Ishikawa (cell line): ENCODE data around the gene NME3.

ENCODE experiments used
- CEBPB ChIP-seq: IDR thresholded peaks from 2 replicates; pipeline ENCODE4 v1.6.1; 2012
- EP300 ChIP-seq: IDR thresholded peaks from 2 replicates; pipeline ENCODE4 v1.6.1; 2012; ENCODE audit warnings: borderline replicate concordance
- FOXM1 ChIP-seq: IDR thresholded peaks from 2 replicates; pipeline ENCODE4 v1.6.1; 2012; ENCODE audit warnings: low read depth, borderline replicate concordance
- MAX ChIP-seq: IDR thresholded peaks from 2 replicates; pipeline ENCODE4 v1.6.1; 2012
- NFIC ChIP-seq: IDR thresholded peaks from 2 replicates; pipeline ENCODE4 v1.6.1; 2012
- RAD21 ChIP-seq: IDR thresholded peaks from 2 replicates; pipeline ENCODE4 v1.6.1; 2012; ENCODE audit warnings: low read depth
- REST ChIP-seq: IDR thresholded peaks from 2 replicates; pipeline ENCODE4 v1.6.1; 2012; ENCODE audit warnings: low read depth, mild to moderate bottlenecking
- TAF1 ChIP-seq: IDR thresholded peaks from 2 replicates; pipeline ENCODE4 v1.6.1; 2012; ENCODE audit warnings: low read depth, mild to moderate bottlenecking
- TCF12 ChIP-seq: IDR thresholded peaks from 2 replicates; pipeline ENCODE4 v1.6.1; 2012; ENCODE audit warnings: low read depth
- TEAD4 ChIP-seq: IDR thresholded peaks from 2 replicates; pipeline ENCODE4 v1.6.1; 2012
- YY1 ChIP-seq: IDR thresholded peaks from 2 replicates; pipeline ENCODE4 v1.6.1; 2012; ENCODE audit warnings: low read depth

- no peak for TF ChIP-seq NFIC
- TF ChIP-seq RAD21 = no peak
- TF ChIP-seq REST = no peak
- no peak for TF ChIP-seq CEBPB
- TF ChIP-seq EP300 = no peak
- no peak for TF ChIP-seq MAX
- TF ChIP-seq TAF1 = no peak
- TF ChIP-seq FOXM1 = no peak
- no peak for TF ChIP-seq YY1
- TF ChIP-seq TEAD4 = no peak
- TF ChIP-seq TCF12 = no peak
Observed at GRCh38 chr16:1810536-1810935, 39.2 kb upstream of the NME3 start.
